HEK293 (cell line): ENCODE results near the gene MN1.

Source experiments
- CTCF ChIA-PET: fragments of 350-600 bp; formaldehyde crosslinking; extraction: SDS; loops from one replicate; lab custom pipeline; 2021; ENCODE audit warnings: antibody characterized with exemption; lab: Yijun Ruan, JAX
- POLR2A ChIA-PET: fragments of 300-600 bp; formaldehyde crosslinking; extraction: SDS; loops from one replicate; lab custom pipeline; 2020; ENCODE audit warnings: antibody characterized with exemption, inconsistent platforms; lab: Yijun Ruan, JAX
- H3K27ac ChIP-seq: fragments of 200-500 bp; sonication (Bioruptor generic); 2 replicates; pipeline ENCODE4 v1.5.1; 2014; ENCODE audit warnings: low read depth, low read length, control low read depth, inconsistent platforms; ENCODE audit errors: extremely low read depth
- H3K36me3 ChIP-seq, 2 experiments: fragments of 200-500 bp in 1 of 2; sonication (Bioruptor generic) in 1 of 2; 1 replicate in 1 of 2; 2 replicates in 1 of 2; pipeline ENCODE4 v1.5.1; 2014 to 2017; ENCODE audit warnings: inconsistent platforms in 2 of 2, low read length in 2 of 2; ENCODE audit not compliant: control insufficient read depth in 2 of 2, insufficient read depth in 1 of 2
- H3K4me1 ChIP-seq: fragments of 200-500 bp; sonication (Bioruptor generic); 2 replicates; pipeline ENCODE4 v1.5.1; 2014; ENCODE audit warnings: mild to moderate bottlenecking, low read length, inconsistent platforms; ENCODE audit not compliant: control insufficient read depth, insufficient read depth
- H3K4me3 ChIP-seq: 2 replicates; pipeline ENCODE4 v1.5.1; 2011; ENCODE audit warnings: low read depth, mild to moderate bottlenecking, control low read depth, low read length, moderate library complexity
- H3K9me3 ChIP-seq: fragments of 200-500 bp; sonication (Bioruptor generic); 2 replicates; pipeline ENCODE4 v1.5.1; 2014; ENCODE audit warnings: low read depth, low read length, inconsistent platforms; ENCODE audit not compliant: control insufficient read depth, insufficient read depth
- EGR2 ChIP-seq: fragments of 450-650 bp; formaldehyde crosslinking; IDR thresholded peaks from 2 replicates; pipeline ENCODE4 v1.5.1; 2016; ENCODE audit warnings: low read depth, missing biosample characterization, missing genetic modification characterization
- GFI1B ChIP-seq: fragments of 450-650 bp; formaldehyde crosslinking; IDR thresholded peaks from 2 replicates; pipeline ENCODE4 v1.5.1; 2016; ENCODE audit warnings: missing biosample characterization, missing genetic modification characterization
- HOXC10 ChIP-seq: sonication (generic); formaldehyde crosslinking; IDR thresholded peaks from 2 replicates; pipeline ENCODE4 v1.8.1; 2023; ENCODE audit warnings: mild to moderate bottlenecking, missing genetic modification reagents
- MZF1 ChIP-seq: fragments of 450-650 bp; formaldehyde crosslinking; IDR thresholded peaks from 2 replicates; pipeline ENCODE4 v1.5.1; 2017; ENCODE audit warnings: missing biosample characterization, missing genetic modification characterization, borderline replicate concordance
- PATZ1 ChIP-seq: fragments of 450-650 bp; formaldehyde crosslinking; IDR thresholded peaks from 2 replicates; pipeline ENCODE4 v1.5.1; 2016; ENCODE audit warnings: missing biosample characterization, missing genetic modification characterization
- SETDB1 ChIP-seq: IDR thresholded peaks from one replicate; pipeline ENCODE4 v1.6.1; 2017; ENCODE audit warnings: mild to moderate bottlenecking, low read length, moderate library complexity, mixed read lengths; ENCODE audit not compliant: insufficient read length
- SP7 ChIP-seq: fragments of 450-650 bp; formaldehyde crosslinking; IDR thresholded peaks from 2 replicates; pipeline ENCODE4 v1.5.1; 2016; ENCODE audit warnings: missing biosample characterization, missing genetic modification characterization
- TSHZ1 ChIP-seq: fragments of 450-650 bp; formaldehyde crosslinking; IDR thresholded peaks from 2 replicates; pipeline ENCODE4 v1.5.1; 2016; ENCODE audit warnings: missing biosample characterization, missing genetic modification characterization, borderline replicate concordance
- ZBTB26 ChIP-seq: fragments of 450-650 bp; formaldehyde crosslinking; optimal IDR thresholded peaks from 2 replicates; pipeline ENCODE3; 2016; ENCODE audit warnings: missing biosample characterization, mild to moderate bottlenecking, missing genetic modification characterization
- ZFP3 ChIP-seq: fragments of 450-650 bp; formaldehyde crosslinking; IDR thresholded peaks from 2 replicates; pipeline ENCODE4 v1.5.1; 2016; ENCODE audit warnings: low read depth, missing biosample characterization, missing genetic modification characterization
- ZNF112 ChIP-seq: fragments of 450-650 bp; formaldehyde crosslinking; IDR thresholded peaks from 2 replicates; pipeline ENCODE4 v1.5.0; 2017; ENCODE audit warnings: missing biosample characterization, missing genetic modification characterization
- ZNF133 ChIP-seq: fragments of 450-650 bp; formaldehyde crosslinking; IDR thresholded peaks from 2 replicates; pipeline ENCODE4 v1.5.1; 2016; ENCODE audit warnings: missing biosample characterization, missing genetic modification characterization
- ZNF23 ChIP-seq: fragments of 450-650 bp; formaldehyde crosslinking; IDR thresholded peaks from 2 replicates; pipeline ENCODE4 v1.5.1; 2016; ENCODE audit warnings: missing biosample characterization, missing genetic modification characterization, borderline replicate concordance
- ZNF280D ChIP-seq: fragments of 450-650 bp; formaldehyde crosslinking; IDR thresholded peaks from 2 replicates; pipeline ENCODE4 v1.5.1; 2016; ENCODE audit warnings: missing biosample characterization, missing genetic modification characterization
- ZNF292 ChIP-seq: fragments of 450-650 bp; formaldehyde crosslinking; IDR thresholded peaks from 2 replicates; pipeline ENCODE4 v1.5.1; 2016; ENCODE audit warnings: low read depth, missing biosample characterization, missing genetic modification characterization, borderline replicate concordance
- ZNF302 ChIP-seq: fragments of 450-650 bp; formaldehyde crosslinking; IDR thresholded peaks from 2 replicates; pipeline ENCODE4 v1.5.1; 2016; ENCODE audit warnings: missing biosample characterization, missing genetic modification characterization, low read depth
- ZNF354C ChIP-seq: fragments of 450-650 bp; formaldehyde crosslinking; IDR thresholded peaks from 2 replicates; pipeline ENCODE4 v1.5.1; 2016; ENCODE audit warnings: missing biosample characterization, missing genetic modification characterization, low read depth, borderline replicate concordance
- ZNF37A ChIP-seq: fragments of 450-650 bp; IDR thresholded peaks from 2 replicates; pipeline ENCODE4 v1.5.1; 2018; ENCODE audit warnings: missing biosample characterization, missing genetic modification characterization
- ZNF433 ChIP-seq: fragments of 450-650 bp; formaldehyde crosslinking; IDR thresholded peaks from 2 replicates; pipeline ENCODE4 v1.5.1; 2016; ENCODE audit warnings: missing biosample characterization, missing genetic modification characterization, low read depth
- ZNF48 ChIP-seq: fragments of 450-650 bp; formaldehyde crosslinking; IDR thresholded peaks from 2 replicates; pipeline ENCODE4 v1.5.1; 2016; ENCODE audit warnings: missing biosample characterization, missing genetic modification characterization
- ZNF555 ChIP-seq: fragments of 450-650 bp; formaldehyde crosslinking; conservative IDR thresholded peaks from 2 replicates; pipeline ENCODE4 v1.5.1; 2017; ENCODE audit warnings: missing biosample characterization, mild to moderate bottlenecking, missing genetic modification characterization, inconsistent platforms
- ZNF580 ChIP-seq: fragments of 450-650 bp; formaldehyde crosslinking; IDR thresholded peaks from 2 replicates; pipeline ENCODE4 v1.5.1; 2016; ENCODE audit warnings: missing biosample characterization, missing genetic modification characterization
- ZNF701 ChIP-seq: fragments of 450-650 bp; formaldehyde crosslinking; IDR thresholded peaks from 2 replicates; pipeline ENCODE4 v1.5.1; 2016; ENCODE audit warnings: missing biosample characterization, missing genetic modification characterization
- ZNF747 ChIP-seq: fragments of 450-650 bp; formaldehyde crosslinking; IDR thresholded peaks from 2 replicates; pipeline ENCODE4 v1.5.1; 2016; ENCODE audit warnings: missing biosample characterization, missing genetic modification characterization
- ZSCAN30 ChIP-seq: fragments of 450-650 bp; IDR thresholded peaks from 2 replicates; pipeline ENCODE4 v1.5.1; 2018; ENCODE audit warnings: missing biosample characterization, mild to moderate bottlenecking, missing genetic modification characterization, moderate library complexity

The MN1 gene

GRCh38 chr22:27793576-27793975 is 8.0 kb downstream of the MN1 start:
- H3K27ac ChIP-seq = no peak overlapping the region
- H3K4me1 ChIP-seq = peaks cover 32% of the 10 kb centered on the region
- ChIA-PET CTCF (no interaction called here), POLR2A (no interaction called here)
- H3K9me3 ChIP-seq = no peaks in the 10 kb centered on the region
- H3K4me3 ChIP-seq = no peak overlapping the region
- H3K36me3 ChIP-seq = peaks cover 0 to 19% of the 10 kb centered on the region in 2 experiments; a peak in 1 of 3 replicates
- TF ChIP-seq EGR2 (tag by site-specific recombination) (no peak), SETDB1 (no peak), ZNF433 (tag by site-specific recombination) (no peak), ZNF48 (no peak), ZNF292 (tag by site-specific recombination) (no peak), ZFP3 (tag by site-specific recombination) (no peak), PATZ1 (no peak), ZNF133 (no peak), ZNF112 (tag by site-specific recombination) (no peak), GFI1B (tag by site-specific recombination) (no peak), ZNF302 (tag by site-specific recombination) (no peak), ZNF580 (tag by site-specific recombination) (no peak), ZNF701 (tag by site-specific recombination) (no peak)

GRCh38 chr22:27792452-27793161 is 8.9 kb downstream of the MN1 start:
- no peaks in the 10 kb centered on the region for H3K9me3 ChIP-seq
- peaks cover 32% of the 10 kb centered on the region for H3K4me1 ChIP-seq
- peaks cover 0 to 13% of the 10 kb centered on the region in 2 experiments; a peak in 1 of 3 replicates for H3K36me3 ChIP-seq
- H3K27ac ChIP-seq = peak overlapping the region; percentile 54
- CTCF ChIA-PET = interaction anchor here (0.6 kb wide), 1 partner anchor 1007 kb away, joined by 3 read pairs; no protein-coding TSS in a partner anchor
- H3K4me3 ChIP-seq = no peak overlapping the region
- POLR2A ChIA-PET = no interaction called here
- TF ChIP-seq TSHZ1 (tag by site-specific recombination) (peak; percentile 50; the same call in 1 of the 2 replicates), ZNF354C (tag by site-specific recombination) (no peak), ZNF555 (no peak), ZNF747 (tag by site-specific recombination) (no peak), HOXC10 (CRISPR knock-in tag) (no peak), ZSCAN30 (tag by site-specific recombination) (no peak), ZNF280D (no peak), SETDB1 (no peak), ZNF37A (tag by site-specific recombination) (no peak), ZBTB26 (tag by site-specific recombination) (no peak), SP7 (peak; percentile 90), MZF1 (tag by site-specific recombination) (peak; percentile 94; the same call in 1 of the 2 replicates), ZNF23 (no peak)
